CD4-positive, alpha-beta T cell (primary cell): Measurements from ENCODE around the gene SLAMF7. TPM values are rescaled to one million over a fixed set of nuclear protein-coding genes. Genes with fewer than 3 reads are reported as not detected.

Source experiments
- ATAC-seq: fragments of 200-7000 bp; cut with Tn5 transposase; one replicate; pipeline ENCODE4 v1.10.0; 2022; ENCODE audit warnings: mild to moderate bottlenecking; ENCODE audit not compliant: poor library complexity
- CTCF ChIA-PET: fragments of 350-600 bp; sonication (Branson Sonifier 250); formaldehyde crosslinking; loops from one replicate; lab custom pipeline; 2021; ENCODE audit warnings: antibody characterized with exemption, inconsistent platforms; lab: Charles Lee
- POLR2A ChIA-PET: fragments of 350-600 bp; sonication (Branson Sonifier 250); formaldehyde crosslinking; loops from one replicate; lab custom pipeline; 2021; ENCODE audit warnings: antibody characterized with exemption, inconsistent platforms; lab: Charles Lee
- DNase-seq, 14 experiments: peaks; one replicate each; pipeline ENCODE4 v3.0.0-alpha.2; 2013 to 2020; ENCODE audit warnings: mixed read lengths in 2 of 14
- H3K27ac ChIP-seq, 2 donors: one replicate each; pipeline versions ENCODE4 v1.5.1 to v1.7.0; 2013; ENCODE audit warnings: low read length in 2 of 2, low read depth in 1 of 2, mild to moderate bottlenecking in 1 of 2
- H3K27me3 ChIP-seq, 2 experiments: 1 replicate in 1 of 2; 2 replicates in 1 of 2; pipeline versions ENCODE4 v1.6.1 to v1.7.0; 2013; ENCODE audit warnings: low read length in 2 of 2, control low read depth in 1 of 2, mild to moderate bottlenecking in 1 of 2, moderate library complexity in 1 of 2; ENCODE audit not compliant: insufficient read depth in 2 of 2, control insufficient read depth in 1 of 2
- H3K36me3 ChIP-seq: one replicate; pipeline ENCODE4 v1.6.1; 2013; ENCODE audit warnings: low read length, control low read depth; ENCODE audit not compliant: insufficient read depth
- H3K4me1 ChIP-seq: one replicate; pipeline ENCODE4 v1.6.1; 2013; ENCODE audit warnings: low read length, control low read depth; ENCODE audit not compliant: insufficient read depth
- H3K4me3 ChIP-seq: one replicate; pipeline ENCODE4 v1.5.1; 2013; ENCODE audit warnings: mild to moderate bottlenecking, low read length, moderate library complexity
- H3K9me3 ChIP-seq, 2 experiments: 1 replicate in 1 of 2; 2 replicates in 1 of 2; pipeline versions ENCODE4 v1.6.1 to v1.7.0; 2013; ENCODE audit warnings: low read length in 2 of 2, mild to moderate bottlenecking in 2 of 2, control low read depth in 1 of 2, moderate library complexity in 1 of 2; ENCODE audit not compliant: control insufficient read depth in 1 of 2, insufficient read depth in 1 of 2
- H3K27ac Mint-ChIP-seq: one replicate; pipeline ENCODE4 v1.8.0; 2020; ENCODE audit warnings: mixed read lengths
- H3K27me3 Mint-ChIP-seq: one replicate; pipeline ENCODE4 v1.8.0; 2021; ENCODE audit warnings: mixed read lengths
- H3K36me3 Mint-ChIP-seq: one replicate; pipeline ENCODE4 v1.8.0; 2021; ENCODE audit warnings: low read depth, mixed read lengths
- H3K4me1 Mint-ChIP-seq: one replicate; pipeline ENCODE4 v1.8.0; 2021; ENCODE audit warnings: low read depth, mixed read lengths
- H3K4me3 Mint-ChIP-seq: one replicate; pipeline ENCODE4 v1.8.0; 2020; ENCODE audit warnings: mild to moderate bottlenecking, mixed read lengths
- H3K9me3 Mint-ChIP-seq: one replicate; pipeline ENCODE4 v1.8.0; 2020; ENCODE audit warnings: mixed read lengths
- CTCF ChIP-seq: fragments of 200-600 bp; IDR thresholded peaks from one replicate; pipeline ENCODE4 v1.8.0; 2022; ENCODE audit warnings: antibody characterized with exemption, mild to moderate bottlenecking
- intact Hi-C, 2 experiments: fragments of 100-400 bp; cut with DNase I in 1 of 2; cut with micrococcal nuclease in 1 of 2; formaldehyde crosslinking; loops; one replicate each; pipeline versions ENCODE4 v1.15.1 to v1.9.0; 2023 to 2025; cut with DNase I, micrococcal nuclease
- total RNA-seq, 174 experiments: library from RNA in 2 of 174; stranded (reverse) in 2 of 174; gene quantifications; one replicate each; pipeline ENCODE4 v1.2.3 and lab custom pipeline; 2021 to 2026

Gene SLAMF7
- total RNA-seq, 2 experiments from 2014 or later, result 0.69 to 0.78 TPM

- H3K4me3 Mint-ChIP-seq, result no peak overlapping the region
- H3K36me3 Mint-ChIP-seq, result no peaks in the 10 kb centered on the region
- no peaks in the 10 kb centered on the region for H3K36me3 ChIP-seq
- ATAC-seq, result no peak
- no peaks in the 10 kb centered on the region for H3K9me3 Mint-ChIP-seq
- H3K4me1 Mint-ChIP-seq, result peaks cover 4% of the 10 kb centered on the region
- TF ChIP-seq CTCF, result no peak
- H3K27me3 ChIP-seq, result no peaks in the 10 kb centered on the region
- intact Hi-C loops, result no loop called here
- H3K9me3 ChIP-seq, result no peaks in the 10 kb centered on the region
- CTCF ChIA-PET, result no interaction called here
- H3K4me3 ChIP-seq, result no peak overlapping the region
- H3K27me3 Mint-ChIP-seq, result no peaks in the 10 kb centered on the region
- no peak for DNase-seq
- H3K27ac ChIP-seq, result no peak overlapping the region
- H3K27ac Mint-ChIP-seq, result no peak overlapping the region
- POLR2A ChIA-PET, result interaction anchor here (0.7 to 1.5 kb wide), 3 partner anchors 11 to 131 kb away, joined by 3 to 5 read pairs (median 3); no protein-coding TSS in a partner anchor
- H3K4me1 ChIP-seq, result peaks cover 17% of the 10 kb centered on the region
Measured at GRCh38 chr1:160755461-160755860, 16.4 kb downstream of the SLAMF7 start.

- no peaks in the 10 kb centered on the region for H3K27me3 ChIP-seq
- H3K36me3 ChIP-seq, result no peaks in the 10 kb centered on the region
- H3K9me3 Mint-ChIP-seq, result no peaks in the 10 kb centered on the region
- ATAC-seq, result peak; percentile 26
- ChIA-PET CTCF (interaction anchor here (1.1 kb wide), 1 partner anchor 13 kb away, joined by 3 read pairs; no protein-coding TSS in a partner anchor), POLR2A (interaction anchor here (1.0 to 1.5 kb wide), 2 partner anchors 10 to 12 kb away, joined by 3 to 5 read pairs; no protein-coding TSS in a partner anchor)
- H3K9me3 ChIP-seq, result no peaks in the 10 kb centered on the region
- no peak overlapping the region for H3K4me3 ChIP-seq
- H3K4me3 Mint-ChIP-seq, result no peak overlapping the region
- no peaks in the 10 kb centered on the region for H3K27me3 Mint-ChIP-seq
- H3K27ac ChIP-seq, result no peak overlapping the region
- no peak overlapping the region for H3K27ac Mint-ChIP-seq
- DNase-seq, result peak in 3 of 14 experiments; percentile 56 to 82 (median 59)
- H3K36me3 Mint-ChIP-seq, result no peaks in the 10 kb centered on the region
- H3K4me1 Mint-ChIP-seq, result peaks cover 4% of the 10 kb centered on the region
- peaks cover 17% of the 10 kb centered on the region for H3K4me1 ChIP-seq
- intact Hi-C loops, result no loop called here
- TF ChIP-seq CTCF, result no peak
Measured at GRCh38 chr1:160755911-160756848, 17.1 kb downstream of the SLAMF7 start.

- Histone ChIP-seq H3K27ac (no peak overlapping the region), H3K4me3 (no peak overlapping the region), H3K36me3 (no peaks in the 10 kb centered on the region), H3K4me1 (peaks cover 14% of the 10 kb centered on the region), H3K9me3 (no peaks in the 10 kb centered on the region), H3K27me3 (no peaks in the 10 kb centered on the region)
- ChIA-PET CTCF (interaction anchor here (1.1 kb wide), 1 partner anchor 12 kb away, joined by 3 read pairs; no protein-coding TSS in a partner anchor), POLR2A (interaction anchor here (1.5 kb wide), 1 partner anchor 13 kb away, joined by 3 read pairs; no protein-coding TSS in a partner anchor)
- H3K4me3 Mint-ChIP-seq, result no peak overlapping the region
- H3K9me3 Mint-ChIP-seq, result no peaks in the 10 kb centered on the region
- no peak for TF ChIP-seq CTCF
- no peaks in the 10 kb centered on the region for H3K4me1 Mint-ChIP-seq
- no peaks in the 10 kb centered on the region for H3K27me3 Mint-ChIP-seq
- intact Hi-C loops, result no loop called here
- ATAC-seq, result no peak
- peak in 1 of 14 experiments; percentile 40 for DNase-seq
- H3K36me3 Mint-ChIP-seq, result no peaks in the 10 kb centered on the region
- no peak overlapping the region for H3K27ac Mint-ChIP-seq
Measured at GRCh38 chr1:160756849-160757201, 17.8 kb downstream of the SLAMF7 start.
